Astrocyte (in vitro differentiated cells and primary cell): ENCODE data around the gene GABPB1. TPM values are rescaled to one million over a fixed set of nuclear protein-coding genes. Genes with fewer than 3 reads are reported as not detected.

Experiments
- DNase-seq: peaks from one replicate; pipeline ENCODE4 v3.0.0-alpha.2; 2010; ENCODE audit warnings: low read depth
- FAIRE-seq: peaks from 2 replicates; lab custom pipeline; 2011; peaks lifted over from hg19 to GRCh38; lab: Jason Lieb, UNC
- H2AFZ ChIP-seq: 2 replicates; pipeline ENCODE4 v1.6.0; 2012; ENCODE audit warnings: low read depth, low read length, inconsistent platforms
- H3K27ac ChIP-seq: 2 replicates; pipeline ENCODE4 v1.5.1; 2011; ENCODE audit warnings: low read depth, low read length, inconsistent platforms
- H3K27me3 ChIP-seq: 2 replicates; pipeline ENCODE4 v1.6.0; 2011; ENCODE audit warnings: low read length, inconsistent platforms; ENCODE audit not compliant: insufficient read depth
- H3K36me3 ChIP-seq: 2 replicates; pipeline ENCODE4 v1.5.1; 2011; ENCODE audit warnings: low read length, inconsistent platforms; ENCODE audit not compliant: insufficient read depth
- H3K4me1 ChIP-seq: 2 replicates; pipeline ENCODE4 v1.5.1; 2011; ENCODE audit warnings: low read length, inconsistent platforms; ENCODE audit not compliant: insufficient read depth
- H3K4me2 ChIP-seq: 2 replicates; pipeline ENCODE4 v1.6.0; 2012; ENCODE audit warnings: low read length, inconsistent platforms
- H3K4me3 ChIP-seq: 2 replicates; pipeline ENCODE4 v1.5.1; 2011; ENCODE audit warnings: low read depth, mild to moderate bottlenecking, low read length, inconsistent platforms; ENCODE audit not compliant: insufficient read depth
- H3K79me2 ChIP-seq: 2 replicates; pipeline ENCODE4 v1.6.0; 2012; ENCODE audit warnings: mild to moderate bottlenecking, low read length, inconsistent platforms; ENCODE audit not compliant: insufficient read depth
- H3K9ac ChIP-seq: 2 replicates; pipeline ENCODE4 v1.6.0; 2012; ENCODE audit warnings: mild to moderate bottlenecking, low read length, inconsistent platforms
- H3K9me3 ChIP-seq: 2 replicates; pipeline ENCODE4 v1.5.1; 2012; ENCODE audit warnings: low read depth, mild to moderate bottlenecking, low read length, inconsistent platforms; ENCODE audit not compliant: insufficient read depth
- H4K20me1 ChIP-seq: 2 replicates; pipeline ENCODE4 v1.6.0; 2012; ENCODE audit warnings: low read length, inconsistent platforms; ENCODE audit not compliant: insufficient read depth
- H3K27ac Mint-ChIP-seq: one replicate; pipeline ENCODE4 v1.8.0; 2021; ENCODE audit warnings: mild to moderate bottlenecking, mixed read lengths; ENCODE audit not compliant: unreplicated experiment
- H3K27me3 Mint-ChIP-seq: one replicate; pipeline ENCODE4 v1.8.0; 2021; ENCODE audit warnings: low read depth, mixed read lengths; ENCODE audit not compliant: unreplicated experiment
- H3K36me3 Mint-ChIP-seq: one replicate; pipeline ENCODE4 v1.8.0; 2021; ENCODE audit warnings: low read depth, mixed read lengths; ENCODE audit not compliant: unreplicated experiment
- H3K4me1 Mint-ChIP-seq: one replicate; pipeline ENCODE4 v1.8.0; 2021; ENCODE audit warnings: low read depth, mixed read lengths; ENCODE audit not compliant: unreplicated experiment
- H3K4me3 Mint-ChIP-seq: one replicate; pipeline ENCODE4 v1.8.0; 2021; ENCODE audit warnings: mild to moderate bottlenecking, moderate library complexity, mixed read lengths; ENCODE audit not compliant: unreplicated experiment
- H3K9me3 Mint-ChIP-seq: one replicate; pipeline ENCODE4 v1.8.0; 2021; ENCODE audit warnings: mild to moderate bottlenecking, mixed read lengths; ENCODE audit not compliant: unreplicated experiment
- CTCF ChIP-seq: IDR thresholded peaks from 2 replicates; pipeline ENCODE4 v1.5.1; 2011; ENCODE audit warnings: low read depth, mild to moderate bottlenecking, inconsistent platforms, low read length, moderate library complexity; ENCODE audit not compliant: insufficient read depth
- EZH2 ChIP-seq: IDR thresholded peaks from 2 replicates; pipeline ENCODE4 v1.6.1; 2012; ENCODE audit warnings: mild to moderate bottlenecking, low read length, inconsistent platforms; ENCODE audit not compliant: insufficient read depth
- total RNA-seq: library from RNA; stranded (reverse); gene quantifications from 2 replicates; pipeline ENCODE4 v1.2.1, GENCODE V29; 2021

The GABPB1 gene
- total RNA-seq, 1 donor from 2014 or later = 33.5 TPM

- H3K27ac ChIP-seq = no peak overlapping the region
- H3K4me3 ChIP-seq = no peak overlapping the region
- H3K4me1 Mint-ChIP-seq = peaks cover 2% of the 10 kb centered on the region
- no peaks in the 10 kb centered on the region for H3K9me3 Mint-ChIP-seq
- no peak overlapping the region for H3K27ac Mint-ChIP-seq
- DNase-seq (no peak), FAIRE-seq (no peak)
- no peaks in the 10 kb centered on the region for H3K27me3 ChIP-seq
- no peak overlapping the region for H3K4me3 Mint-ChIP-seq
- no peak overlapping the region for H3K4me2 ChIP-seq
- no peak for TF ChIP-seq EZH2
- no peak for TF ChIP-seq CTCF
- no peaks in the 10 kb centered on the region for H4K20me1 ChIP-seq
- no peak overlapping the region for H2AFZ ChIP-seq
- no peaks in the 10 kb centered on the region for H3K36me3 ChIP-seq
- H3K9me3 ChIP-seq = no peaks in the 10 kb centered on the region
- no peak overlapping the region for H3K9ac ChIP-seq
- no peaks in the 10 kb centered on the region for H3K27me3 Mint-ChIP-seq
- no peaks in the 10 kb centered on the region for H3K79me2 ChIP-seq
- peaks cover 17% of the 10 kb centered on the region for H3K36me3 Mint-ChIP-seq
- no peaks in the 10 kb centered on the region for H3K4me1 ChIP-seq
Measured at GRCh38 chr15:50365971-50366370, 11.0 kb upstream of the GABPB1 start.

GRCh38 chr15:50365570-50365969, 10.6 kb upstream of the GABPB1 start:
- no peaks in the 10 kb centered on the region for H3K27me3 Mint-ChIP-seq
- TF ChIP-seq EZH2 (no peak), CTCF (no peak)
- Histone ChIP-seq H3K36me3 (no peaks in the 10 kb centered on the region), H4K20me1 (no peaks in the 10 kb centered on the region), H3K9ac (no peak overlapping the region), H3K79me2 (peaks cover under 1% of the 10 kb centered on the region), H2AFZ (no peak overlapping the region), H3K4me1 (no peaks in the 10 kb centered on the region), H3K4me2 (no peak overlapping the region), H3K4me3 (no peak overlapping the region), H3K27ac (no peak overlapping the region), H3K9me3 (no peaks in the 10 kb centered on the region), H3K27me3 (no peaks in the 10 kb centered on the region)
- H3K36me3 Mint-ChIP-seq = peaks cover 17% of the 10 kb centered on the region
- H3K27ac Mint-ChIP-seq = no peak overlapping the region
- DNase-seq (no peak), FAIRE-seq (no peak)
- no peak overlapping the region for H3K4me3 Mint-ChIP-seq
- peaks cover 2% of the 10 kb centered on the region for H3K4me1 Mint-ChIP-seq
- H3K9me3 Mint-ChIP-seq = no peaks in the 10 kb centered on the region

GRCh38 chr15:50363612-50364011, 8.6 kb upstream of the GABPB1 start:
- H3K4me2 ChIP-seq = no peak overlapping the region
- FAIRE-seq (no peak), DNase-seq (no peak)
- Mint-ChIP-seq H3K9me3 (no peaks in the 10 kb centered on the region), H3K27ac (no peak overlapping the region), H3K4me1 (peaks cover 2% of the 10 kb centered on the region), H3K36me3 (peaks cover 20% of the 10 kb centered on the region), H3K27me3 (no peaks in the 10 kb centered on the region), H3K4me3 (no peak overlapping the region)
- H3K9ac ChIP-seq = no peak overlapping the region
- H3K4me1 ChIP-seq = no peaks in the 10 kb centered on the region
- TF ChIP-seq EZH2 (no peak), CTCF (no peak)
- H4K20me1 ChIP-seq = peaks cover 3% of the 10 kb centered on the region
- H3K27me3 ChIP-seq = no peaks in the 10 kb centered on the region
- H2AFZ ChIP-seq = no peak overlapping the region
- H3K79me2 ChIP-seq = peaks cover 11% of the 10 kb centered on the region
- H3K4me3 ChIP-seq = no peak overlapping the region
- H3K27ac ChIP-seq = no peak overlapping the region
- H3K9me3 ChIP-seq = no peaks in the 10 kb centered on the region
- H3K36me3 ChIP-seq = no peaks in the 10 kb centered on the region
